PC-3 (cell line): ENCODE data around the gene DLGAP1.

ENCODE experiments used
- CTCF ChIP-seq: fragments of 300-600 bp; sonication (generic); conservative IDR thresholded peaks from 2 replicates; pipeline ENCODE4 v1.5.1; 2017; ENCODE audit warnings: antibody characterized with exemption, low read depth, mild to moderate bottlenecking, low read length
- EZH2 ChIP-seq: fragments of 300-600 bp; sonication (generic); IDR thresholded peaks from one replicate; pipeline ENCODE4 v1.6.1; 2017; ENCODE audit warnings: antibody characterized with exemption, mild to moderate bottlenecking, low read length; ENCODE audit not compliant: unreplicated experiment
- EZH2phosphoT487 ChIP-seq: fragments of 300-600 bp; sonication (generic); IDR thresholded peaks from 2 replicates; pipeline ENCODE4 v1.6.1; 2018; ENCODE audit warnings: mild to moderate bottlenecking, antibody characterized with exemption, low read length, borderline replicate concordance

DNA sequence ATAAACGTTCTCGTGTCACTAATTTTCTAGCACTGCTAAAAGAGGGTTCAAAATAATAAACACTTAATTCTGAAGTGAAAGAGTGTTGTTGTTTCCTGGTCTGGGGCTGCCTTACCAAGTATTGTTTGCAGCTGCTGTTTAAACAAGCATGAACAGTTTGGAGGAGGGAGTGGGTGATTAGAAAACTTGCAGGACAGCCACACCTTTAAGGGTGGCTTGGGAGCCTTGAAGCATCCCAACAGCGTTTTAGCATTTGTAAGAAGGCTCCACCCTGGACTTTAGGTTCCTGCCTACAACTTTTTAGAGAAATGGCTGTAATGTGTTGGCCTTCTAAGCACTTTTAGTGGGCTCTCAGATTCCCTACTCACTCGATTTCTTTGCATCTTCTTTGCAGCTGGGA, 633.6 kb downstream of the DLGAP1 start:
- TF ChIP-seq CTCF (no peak), EZH2 (no peak), EZH2phosphoT487 (no peak)
